ES-I3 (cell line): ENCODE measurements around the gene UGT1A4.
"Not testable (repeated sequence)": the region's sequence is repeated elsewhere in the genome, so short reads cannot be mapped to it uniquely, and the experiment has no call there.

Experiments used
- H3K36me3 ChIP-seq: 2 replicates; pipeline ENCODE4 v1.6.1; 2013; ENCODE audit warnings: mild to moderate bottlenecking, low read length, control low read depth, moderate library complexity; ENCODE audit not compliant: insufficient read depth
- H3K4me1 ChIP-seq: 2 replicates; pipeline ENCODE4 v1.6.1; 2013; ENCODE audit warnings: mild to moderate bottlenecking, control low read depth, low read length; ENCODE audit not compliant: insufficient read depth
- H3K9ac ChIP-seq: 2 replicates; pipeline ENCODE4 v1.6.1; 2013; ENCODE audit warnings: low read depth, mild to moderate bottlenecking, low read length, moderate library complexity
- H3K9me3 ChIP-seq: 2 replicates; pipeline ENCODE4 v1.6.1; 2013; ENCODE audit warnings: mild to moderate bottlenecking, low read length, moderate library complexity; ENCODE audit not compliant: control insufficient read depth, insufficient read depth

The UGT1A4 gene

DNA sequence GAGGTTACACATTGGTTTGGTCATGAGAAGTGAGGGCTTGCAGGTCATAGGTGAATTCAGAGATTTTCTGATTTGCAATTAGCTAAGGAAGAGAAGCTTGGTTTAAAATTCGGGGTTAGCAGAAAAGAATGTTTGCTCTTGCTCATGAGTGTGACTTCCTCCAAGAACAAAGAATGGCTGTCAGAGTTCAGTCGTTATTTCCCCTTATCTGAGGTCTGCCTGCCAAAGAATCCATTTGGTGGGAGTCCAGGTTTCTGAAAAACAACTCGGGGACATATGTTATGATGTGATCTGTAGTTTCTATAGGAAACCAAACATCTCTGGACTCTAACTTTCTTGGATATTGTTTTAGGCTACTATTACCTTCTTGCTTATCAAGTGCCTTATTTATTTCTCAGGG is 29.0 kb upstream of the UGT1A4 start:
- Histone ChIP-seq H3K9ac (no peak overlapping the region), H3K4me1 (peaks cover 16% of the 10 kb centered on the region), H3K9me3 (no peaks in the 10 kb centered on the region), H3K36me3 (no peaks in the 10 kb centered on the region)

DNA sequence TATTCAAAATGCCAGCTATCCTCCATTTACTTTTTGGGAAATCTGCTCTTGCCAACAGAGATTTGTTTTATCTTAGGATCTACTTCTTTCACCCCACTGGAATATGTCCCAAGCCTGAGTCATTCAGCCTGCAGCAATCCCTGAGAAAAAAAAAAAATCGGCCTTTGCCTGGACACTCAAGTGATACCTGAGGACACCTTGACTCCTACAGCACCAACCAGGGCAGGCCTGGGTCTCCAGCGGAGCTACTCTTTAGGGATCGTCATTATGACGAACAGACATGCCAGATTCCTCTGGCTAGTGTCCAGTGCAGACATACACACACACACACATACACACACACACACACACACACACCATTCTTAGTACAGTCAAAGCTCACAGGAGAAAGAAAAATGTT is 28.1 kb upstream of the UGT1A4 start:
- Histone ChIP-seq H3K36me3 (no peaks in the 10 kb centered on the region), H3K4me1 (peaks cover 16% of the 10 kb centered on the region), H3K9ac (no peak overlapping the region), H3K9me3 (no peaks in the 10 kb centered on the region)

DNA sequence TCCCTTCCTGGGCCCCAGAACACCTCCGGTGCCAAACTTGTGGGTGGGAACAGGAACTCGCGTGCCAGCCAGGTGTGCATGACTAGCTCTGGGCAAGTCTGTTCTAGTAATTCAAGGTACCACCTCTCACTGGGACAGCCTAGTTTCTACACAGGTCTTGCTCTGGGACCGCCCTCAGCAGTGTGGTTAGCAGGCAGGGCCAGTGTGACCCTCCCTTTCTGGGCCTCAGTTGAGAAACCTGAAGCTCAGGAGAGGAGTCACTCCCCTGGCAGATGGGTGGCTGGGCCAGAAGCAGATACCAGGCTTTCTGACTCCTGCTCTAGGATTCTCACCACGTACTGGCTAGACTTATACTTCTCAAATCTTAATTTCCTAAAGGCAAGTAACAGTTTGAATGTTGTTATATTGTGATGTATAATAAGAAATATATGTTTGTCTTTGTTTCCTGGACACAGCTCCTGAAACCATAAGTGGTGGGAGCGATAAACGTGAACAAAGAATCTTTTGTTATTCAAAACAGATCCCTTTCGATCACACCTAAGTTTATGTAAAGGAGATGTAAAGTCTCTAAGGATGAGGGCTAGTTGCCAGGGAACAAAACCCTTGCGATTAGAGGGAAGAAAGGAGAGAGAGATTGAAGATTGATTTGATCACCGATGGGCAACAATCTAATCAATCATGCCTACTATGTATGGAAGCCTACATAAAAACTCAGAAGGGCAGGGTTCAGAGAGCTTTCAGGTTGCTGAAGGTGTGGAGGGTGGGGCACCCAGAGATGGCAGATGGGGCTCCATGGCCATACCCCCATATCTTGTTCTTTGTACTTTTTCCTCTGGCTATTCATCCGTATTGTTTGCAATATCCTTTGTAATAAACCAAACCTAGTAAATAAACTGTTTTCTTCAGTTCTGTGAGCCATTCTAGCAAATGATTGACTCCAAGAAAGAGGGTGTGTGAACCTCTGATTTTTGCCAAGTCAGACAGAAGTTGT is 26.8 kb upstream of the UGT1A4 start:
- H3K4me1 ChIP-seq, result peaks cover 16% of the 10 kb centered on the region

DNA sequence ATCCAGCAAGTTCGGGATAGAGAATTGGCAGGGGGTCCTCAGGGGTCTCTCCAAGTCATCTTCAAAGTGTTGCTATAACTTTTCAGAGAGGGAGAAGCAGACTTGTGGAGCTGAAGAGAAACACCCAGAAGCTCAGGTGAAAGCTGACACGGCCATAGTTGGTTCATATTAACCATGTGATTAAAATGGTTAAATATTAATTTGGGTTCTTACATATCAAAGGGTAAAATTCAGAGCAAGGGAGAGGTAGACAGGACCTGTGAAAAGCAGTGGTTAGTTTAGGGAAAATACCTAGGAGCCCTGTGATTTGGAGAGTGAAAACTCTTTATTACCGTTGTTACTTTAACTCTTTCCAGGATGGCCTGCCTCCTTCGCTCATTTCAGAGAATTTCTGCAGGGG is 25.9 kb upstream of the UGT1A4 start, which contains the start of gene UGT1A6:
UGT1A6 (plus strand) TSS at position 243 of the 400 bp plus-strand sequence; CDS start at position 358, 115 bp downstream.
- H3K4me1 ChIP-seq, result peaks cover 16% of the 10 kb centered on the region
- H3K9me3 ChIP-seq, result no peaks in the 10 kb centered on the region

More for the DNA sequence above, 26.8 kb upstream of the UGT1A4 start:
- Histone ChIP-seq H3K9ac (no peak overlapping the region), H3K36me3 (no peaks in the 10 kb centered on the region), H3K9me3 (no peaks in the 10 kb centered on the region)

DNA sequence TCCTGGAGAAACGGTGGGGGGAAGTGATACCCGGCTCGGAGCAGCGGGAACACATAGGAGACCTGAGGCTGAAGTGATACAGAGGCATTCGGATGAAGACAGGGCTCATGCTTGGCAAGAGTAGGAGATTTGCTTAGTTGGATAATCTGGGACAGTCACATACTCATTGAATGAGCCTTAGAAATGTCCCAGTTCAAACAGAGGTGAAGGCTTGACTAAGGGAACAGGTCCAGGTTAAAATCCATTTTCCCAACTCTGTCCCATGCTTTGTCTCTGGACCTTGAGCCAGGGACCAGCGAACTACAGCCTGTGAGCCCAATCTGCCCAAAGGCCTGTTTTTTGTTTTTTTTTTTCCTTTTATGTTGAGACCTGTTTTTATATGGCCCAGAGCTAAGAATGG is 24.6 kb upstream of the UGT1A4 start:
- H3K36me3 ChIP-seq, result no peaks in the 10 kb centered on the region
- peaks cover 16% of the 10 kb centered on the region for H3K4me1 ChIP-seq
- H3K9ac ChIP-seq, result no peak overlapping the region
- H3K9me3 ChIP-seq, result no peaks in the 10 kb centered on the region

More for the DNA sequence above, 25.9 kb upstream of the UGT1A4 start, which contains the start of gene UGT1A6:
- H3K36me3 ChIP-seq, result no peaks in the 10 kb centered on the region
- H3K9ac ChIP-seq, result no peak within 1 kb of the TSS

DNA sequence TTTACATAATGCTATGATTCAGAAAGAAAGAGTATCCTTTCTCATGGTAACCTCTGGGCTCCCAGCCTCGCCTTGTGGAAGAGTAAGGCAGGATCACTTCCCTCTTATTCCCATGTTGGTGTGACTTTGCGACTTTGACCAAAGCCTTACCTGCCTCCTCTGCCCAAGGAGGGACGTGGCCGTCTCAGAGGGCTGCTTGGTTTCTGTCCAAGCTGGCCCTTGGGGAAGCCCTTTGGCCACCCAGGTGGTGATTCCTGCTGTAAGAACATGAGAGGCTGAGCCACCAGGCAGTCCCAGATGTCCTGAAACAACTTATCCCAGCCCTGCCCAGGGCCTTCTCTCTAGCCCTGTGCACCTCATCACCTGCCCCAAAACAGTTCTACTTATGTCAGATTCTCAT is 19.8 kb upstream of the UGT1A4 start:
- Histone ChIP-seq H3K36me3 (no peaks in the 10 kb centered on the region), H3K9ac (no peak overlapping the region), H3K9me3 (no peaks in the 10 kb centered on the region), H3K4me1 (no peaks in the 10 kb centered on the region; the same call in 1 of the 2 replicates)

DNA sequence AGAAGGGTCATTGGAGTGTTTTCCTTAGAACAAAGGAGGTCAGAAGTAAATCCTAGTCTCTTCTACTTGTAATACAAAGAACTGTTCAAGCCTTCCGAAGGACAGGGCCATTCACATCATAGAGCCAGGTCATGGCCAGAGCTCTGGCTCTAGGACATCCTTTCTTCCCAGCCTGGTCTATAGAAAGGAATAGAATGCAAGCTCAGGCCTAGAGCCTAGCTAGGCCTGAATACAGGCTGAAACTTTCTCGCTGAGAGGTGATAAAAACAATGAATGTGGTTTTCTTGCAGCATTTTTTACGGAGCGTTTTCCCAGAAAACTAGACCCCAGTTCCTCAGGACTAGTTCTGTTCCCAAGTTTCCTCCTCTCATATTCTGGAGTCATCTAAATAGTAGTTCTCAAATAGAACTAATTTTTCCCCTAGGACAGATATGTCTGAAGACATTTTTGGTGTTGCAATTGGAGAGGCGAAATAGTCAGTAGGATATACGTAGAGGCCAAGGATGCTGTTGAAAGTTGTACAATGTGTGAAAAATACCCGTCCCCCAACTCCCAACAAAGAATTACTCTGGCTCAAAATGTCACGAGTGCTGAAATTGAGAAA is 19.0 kb upstream of the UGT1A4 start:
- Histone ChIP-seq H3K36me3 (no peaks in the 10 kb centered on the region), H3K4me1 (no peaks in the 10 kb centered on the region; the same call in 1 of the 2 replicates), H3K9me3 (no peaks in the 10 kb centered on the region), H3K9ac (no peak overlapping the region)

DNA sequence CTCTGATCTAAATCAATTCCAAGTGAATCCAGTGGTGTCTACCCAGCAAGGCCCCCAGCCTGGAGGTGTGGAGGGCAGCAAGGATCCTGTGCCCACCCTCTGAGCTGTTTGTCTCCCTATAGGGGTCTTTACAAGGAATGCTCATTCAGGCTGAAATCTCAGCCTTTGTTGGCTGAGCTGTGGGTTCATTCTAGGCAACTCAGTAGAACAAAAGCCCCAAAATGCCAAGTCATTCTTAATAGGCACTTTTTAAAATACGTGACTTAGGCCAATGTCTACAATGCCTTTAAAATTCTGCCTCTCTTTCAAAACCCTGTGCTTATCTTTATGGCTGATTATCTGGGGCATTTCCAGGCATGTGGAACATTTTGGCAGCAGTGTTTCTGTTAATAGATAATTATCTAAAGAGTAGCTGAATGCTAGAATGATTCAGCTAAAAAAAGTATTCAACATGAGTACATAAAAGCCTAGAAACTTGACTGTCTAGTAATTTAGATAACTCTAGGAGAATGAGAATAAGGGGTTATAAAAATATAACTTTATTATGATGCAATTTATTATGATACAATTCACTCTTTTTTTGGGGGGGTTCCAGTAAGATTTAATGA is 18.4 kb upstream of the UGT1A4 start:
- Histone ChIP-seq H3K36me3 (no peaks in the 10 kb centered on the region), H3K9me3 (no peaks in the 10 kb centered on the region), H3K9ac (no peak overlapping the region), H3K4me1 (no peaks in the 10 kb centered on the region; the same call in 1 of the 2 replicates)

DNA sequence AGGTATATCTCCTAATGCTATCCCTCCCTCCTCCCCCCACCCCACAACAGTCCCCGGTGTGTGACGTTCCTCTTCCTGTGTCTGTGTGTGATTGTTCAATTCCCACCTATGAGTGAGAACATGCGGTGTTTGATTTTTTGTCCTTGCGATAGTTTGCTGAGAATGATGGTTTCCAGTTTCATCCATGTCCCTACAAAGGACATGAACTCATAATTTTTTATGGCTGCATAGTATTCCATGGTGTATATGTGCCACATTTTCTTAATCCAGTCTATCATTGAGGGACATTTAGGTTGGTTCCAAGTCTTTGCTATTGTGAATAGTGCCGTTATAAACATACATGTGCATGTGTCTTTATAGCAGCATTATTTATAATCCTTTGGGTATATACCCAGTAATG is 17.7 kb upstream of the UGT1A4 start:
- H3K4me1 ChIP-seq, H3K9me3 ChIP-seq, H3K36me3 ChIP-seq, H3K9ac ChIP-seq: not testable (repeated sequence)

DNA sequence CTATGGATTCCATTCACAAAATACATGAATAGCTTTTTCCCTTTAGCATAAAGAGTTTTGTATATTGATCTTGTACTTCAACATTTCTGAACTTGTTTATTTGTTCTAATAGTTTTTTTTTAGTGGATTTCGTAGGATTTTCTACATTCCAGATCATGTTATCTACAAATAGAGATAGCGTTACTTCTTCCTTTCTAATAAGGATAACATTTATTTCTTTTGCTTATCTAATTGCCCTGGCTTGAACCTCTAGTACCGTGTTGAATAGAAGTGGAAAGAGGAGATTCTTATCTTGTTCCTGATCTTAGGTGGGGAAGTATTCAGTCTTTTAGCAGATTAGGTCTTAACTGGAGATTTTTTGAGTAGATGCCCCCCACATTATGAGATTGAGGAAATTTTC is 16.3 kb upstream of the UGT1A4 start:
- H3K9me3 ChIP-seq, result no peaks in the 10 kb centered on the region
- H3K4me1 ChIP-seq, result no peaks in the 10 kb centered on the region; the same call in 1 of the 2 replicates
- H3K36me3 ChIP-seq, result no peaks in the 10 kb centered on the region
- no peak overlapping the region for H3K9ac ChIP-seq

DNA sequence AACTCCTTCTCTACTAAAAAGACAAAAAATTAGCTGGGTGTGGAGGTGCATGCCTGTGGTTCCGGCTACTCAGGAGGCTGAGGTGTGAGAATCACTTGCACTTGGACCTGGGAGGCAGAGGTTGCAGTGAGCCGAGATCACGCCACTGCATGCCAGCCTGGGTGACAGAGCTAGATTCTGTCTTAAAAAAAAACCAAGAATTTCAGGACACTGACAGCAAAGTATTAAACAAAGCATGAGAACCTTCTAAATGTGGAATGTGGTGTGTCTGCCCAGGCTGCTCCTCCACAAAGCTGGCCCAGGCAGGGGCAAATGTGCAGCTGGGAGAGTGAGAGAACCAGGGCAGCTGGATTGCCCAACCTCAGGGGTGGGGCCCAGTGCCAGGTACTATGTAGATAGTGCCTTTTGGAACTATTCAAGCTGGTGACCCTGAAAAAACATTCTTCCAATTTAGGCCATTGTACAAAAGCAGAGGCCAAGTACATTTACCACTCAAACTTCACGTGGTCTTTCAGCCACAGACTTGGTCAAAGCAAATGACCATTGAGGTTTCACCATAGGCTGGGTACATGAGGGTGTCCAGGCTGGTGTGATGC is 12.5 kb upstream of the UGT1A4 start:
- H3K9me3 ChIP-seq, result no peaks in the 10 kb centered on the region
- no peaks in the 10 kb centered on the region for H3K36me3 ChIP-seq
- no peaks in the 10 kb centered on the region; the same call in 1 of the 2 replicates for H3K4me1 ChIP-seq
- no peak overlapping the region for H3K9ac ChIP-seq

DNA sequence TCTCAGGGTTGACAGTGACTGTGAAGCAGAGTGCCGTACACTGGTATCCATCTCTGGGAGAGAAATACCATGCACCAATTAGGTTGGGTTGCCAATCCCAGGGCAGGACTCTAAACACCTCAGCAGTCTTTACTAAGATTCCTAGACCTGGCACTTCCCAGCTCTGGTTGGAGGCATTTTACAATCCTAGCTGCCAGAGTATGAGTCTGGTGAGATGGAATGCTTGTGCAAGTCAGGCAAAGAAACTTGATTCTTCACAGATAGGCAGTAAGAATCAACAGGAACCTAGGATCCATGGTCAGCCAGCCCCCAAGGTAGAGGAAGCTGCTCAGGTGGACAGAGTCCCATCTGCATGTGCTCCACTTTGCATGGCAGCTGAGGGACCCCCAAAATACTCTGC is 11.8 kb upstream of the UGT1A4 start:
- H3K9me3 ChIP-seq, result no peaks in the 10 kb centered on the region
- H3K4me1 ChIP-seq, result no peaks in the 10 kb centered on the region; the same call in 1 of the 2 replicates
- no peaks in the 10 kb centered on the region for H3K36me3 ChIP-seq
- H3K9ac ChIP-seq, result no peak overlapping the region

DNA sequence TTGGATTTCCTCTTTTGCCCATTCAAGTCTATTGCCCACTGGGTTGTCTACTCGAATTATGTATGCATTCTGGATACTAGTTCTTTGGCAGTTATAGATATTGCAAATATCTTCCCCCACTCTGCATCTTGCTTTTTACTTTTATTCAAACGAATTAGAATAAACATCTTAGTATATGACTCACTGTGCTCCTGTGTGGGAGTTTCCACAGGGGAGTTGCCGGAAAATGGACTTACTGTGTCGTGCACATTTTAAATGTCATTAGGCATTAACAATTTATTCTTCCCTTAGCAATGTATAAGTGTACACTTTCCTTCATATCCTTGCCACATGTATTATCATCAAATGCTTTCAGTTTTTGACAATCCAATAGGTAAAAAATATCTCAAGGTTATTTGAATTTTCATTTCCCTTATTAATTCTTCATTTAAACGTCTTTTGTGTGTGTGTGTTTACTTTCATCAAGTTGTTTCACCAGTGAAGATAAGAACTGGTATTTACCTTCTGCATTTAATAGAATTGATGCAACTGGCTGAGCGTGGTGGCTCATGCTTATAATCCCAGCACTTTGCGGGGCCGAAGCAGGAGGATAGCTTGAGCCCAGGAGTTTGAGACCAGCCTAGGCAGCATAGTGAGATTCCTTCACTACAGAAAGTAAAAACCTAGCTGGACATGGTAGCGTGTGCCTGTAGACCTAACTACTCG is 10.4 kb upstream of the UGT1A4 start:
- no peak overlapping the region for H3K9ac ChIP-seq
- H3K9me3 ChIP-seq, result no peaks in the 10 kb centered on the region
- H3K4me1 ChIP-seq, result no peaks in the 10 kb centered on the region; the same call in 1 of the 2 replicates
- no peaks in the 10 kb centered on the region for H3K36me3 ChIP-seq

DNA sequence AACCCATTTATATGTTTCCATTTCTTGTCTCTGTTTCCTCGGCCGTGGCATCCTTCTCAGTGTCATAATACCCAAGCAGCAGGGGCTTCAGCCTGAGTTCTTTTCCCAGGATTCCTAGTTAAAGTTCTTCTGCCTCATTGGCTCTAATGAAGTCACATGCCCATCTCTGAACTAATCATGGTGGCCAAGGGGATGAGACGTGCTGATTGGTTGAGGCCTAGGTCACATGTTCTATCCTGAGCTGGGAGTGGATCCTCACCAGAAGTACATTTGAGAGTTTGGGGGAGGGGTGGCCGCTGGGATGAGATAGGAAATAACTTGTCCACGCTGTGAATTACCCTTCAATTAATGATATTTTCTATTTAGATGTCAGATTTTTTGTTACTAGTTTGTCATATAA is 9.6 kb upstream of the UGT1A4 start:
- Histone ChIP-seq H3K9ac (no peak overlapping the region), H3K4me1 (no peaks in the 10 kb centered on the region; the same call in 1 of the 2 replicates), H3K9me3 (no peaks in the 10 kb centered on the region), H3K36me3 (no peaks in the 10 kb centered on the region)
